NT2/D1 (cell line): ENCODE results near the gene PHACTR4.
A peak's percentile ranks its signal among the peaks of the same experiment; 100 is the strongest.

Experiments used
- DNase-seq: peaks from one replicate; pipeline ENCODE4 v3.0.0-alpha.2; 2011; ENCODE audit warnings: low read depth, low spot score
- H3K27me3 ChIP-seq: 2 replicates; pipeline ENCODE4 v1.6.0; 2011; ENCODE audit warnings: mild to moderate bottlenecking; ENCODE audit not compliant: insufficient read length, insufficient read depth
- H3K36me3 ChIP-seq: 2 replicates; pipeline ENCODE4 v1.6.1; 2011; ENCODE audit warnings: mild to moderate bottlenecking, low read length, mixed read lengths; ENCODE audit not compliant: insufficient read depth, insufficient read length
- H3K4me1 ChIP-seq: 2 replicates; pipeline ENCODE4 v1.5.1; 2011; ENCODE audit not compliant: insufficient read depth, insufficient read length
- H3K4me3 ChIP-seq: 2 replicates; pipeline ENCODE4 v1.5.1; 2011; ENCODE audit warnings: low read depth; ENCODE audit not compliant: insufficient read length
- H3K9ac ChIP-seq: 2 replicates; pipeline ENCODE4 v1.6.0; 2011; ENCODE audit warnings: low read depth; ENCODE audit not compliant: insufficient read length
- H3K9me3 ChIP-seq: 2 replicates; pipeline ENCODE4 v1.5.1; 2011; ENCODE audit warnings: mild to moderate bottlenecking, low read length; ENCODE audit not compliant: insufficient read depth
- SUZ12 ChIP-seq: IDR thresholded peaks from 2 replicates; pipeline ENCODE4 v1.6.1; 2011; ENCODE audit not compliant: insufficient read length, insufficient read depth; ENCODE audit errors: extremely low read depth
- YY1 ChIP-seq: IDR thresholded peaks from 2 replicates; pipeline ENCODE4 v1.6.1; 2011; ENCODE audit not compliant: insufficient read length, insufficient read depth
- ZNF274 ChIP-seq: IDR thresholded peaks from 2 replicates; pipeline ENCODE4 v1.6.1; 2011; ENCODE audit warnings: mild to moderate bottlenecking, low read depth, low read length

The PHACTR4 gene

GRCh38 chr1:28506907-28507246, 137.3 kb downstream of the PHACTR4 start:
- Histone ChIP-seq H3K9me3 (no peaks in the 10 kb centered on the region), H3K9ac (peak overlapping the region; percentile 95), H3K27me3 (no peaks in the 10 kb centered on the region), H3K4me3 (peak overlapping the region; percentile 85), H3K36me3 (peaks cover 55% of the 10 kb centered on the region), H3K4me1 (no peaks in the 10 kb centered on the region)
- DNase-seq, result no peak
- no peak for TF ChIP-seq SUZ12
- TF ChIP-seq ZNF274, result no peak

DNA sequence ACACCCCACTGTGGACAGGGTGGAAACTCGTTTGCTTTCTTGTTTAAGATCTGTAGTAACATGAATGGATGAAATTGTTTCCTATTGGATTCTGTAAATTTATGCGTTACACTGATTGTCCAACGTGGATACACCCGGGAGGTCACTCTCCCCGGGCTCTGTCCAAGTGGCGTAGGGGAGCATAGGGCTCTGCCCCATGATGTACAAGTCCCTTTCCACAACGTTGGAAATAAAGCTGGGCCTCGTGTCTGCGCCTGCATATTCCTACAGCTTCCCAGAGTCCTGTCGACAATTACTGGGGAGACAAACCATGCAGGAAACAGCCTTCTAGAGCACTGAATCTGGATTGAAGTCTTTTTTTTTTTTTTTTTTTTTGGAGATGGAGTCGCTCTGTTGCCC, 137.7 kb downstream of the PHACTR4 start:
- no peak for DNase-seq
- no peaks in the 10 kb centered on the region for H3K27me3 ChIP-seq

GRCh38 chr1:28507646-28508434, 138.3 kb downstream of the PHACTR4 start:
- Histone ChIP-seq H3K4me3 (peak overlapping the region; percentile 85), H3K36me3 (peaks cover 64% of the 10 kb centered on the region), H3K9me3 (no peaks in the 10 kb centered on the region), H3K27me3 (no peaks in the 10 kb centered on the region), H3K9ac (peak overlapping the region; percentile 95), H3K4me1 (no peaks in the 10 kb centered on the region)
- DNase-seq, result no peak
- TF ChIP-seq ZNF274 (no peak), YY1 (no peak), SUZ12 (no peak)

More for the DNA sequence above, 137.7 kb downstream of the PHACTR4 start:
- Histone ChIP-seq H3K4me3 (peak overlapping the region; percentile 85), H3K9ac (peak overlapping the region; percentile 95), H3K4me1 (no peaks in the 10 kb centered on the region), H3K9me3 (no peaks in the 10 kb centered on the region), H3K36me3 (peaks cover 58% of the 10 kb centered on the region)
- TF ChIP-seq ZNF274 (no peak), SUZ12 (no peak), YY1 (no peak)

DNA sequence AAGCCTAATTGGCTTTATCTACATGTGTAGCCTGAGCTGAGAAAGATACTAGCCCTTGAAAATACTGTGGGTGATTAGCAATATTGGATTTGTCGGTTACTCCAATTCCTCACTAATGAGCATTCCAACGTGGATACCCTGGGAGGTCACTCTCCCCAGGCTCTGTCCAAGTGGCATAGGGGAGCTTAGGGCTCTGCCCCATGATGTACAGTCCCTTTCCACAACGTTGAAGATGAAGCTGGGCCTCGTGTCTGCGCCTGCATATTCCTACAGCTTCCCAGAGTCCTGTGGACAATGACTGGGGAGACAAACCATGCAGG, 138.9 kb downstream of the PHACTR4 start:
- Histone ChIP-seq H3K27me3 (no peaks in the 10 kb centered on the region), H3K36me3 (peaks cover 69% of the 10 kb centered on the region), H3K9ac (peak overlapping the region; percentile 95), H3K4me1 (no peaks in the 10 kb centered on the region), H3K4me3 (peak overlapping the region; percentile 85), H3K9me3 (no peaks in the 10 kb centered on the region)
- no peak for DNase-seq
- TF ChIP-seq ZNF274 (no peak), YY1 (no peak), SUZ12 (no peak)

- DNase-seq, result no peak
- TF ChIP-seq ZNF274 (no peak), SUZ12 (no peak), YY1 (no peak)
- Histone ChIP-seq H3K27me3 (no peaks in the 10 kb centered on the region), H3K9ac (peak overlapping the region; percentile 95), H3K4me1 (no peaks in the 10 kb centered on the region), H3K36me3 (peaks cover 72% of the 10 kb centered on the region), H3K9me3 (no peaks in the 10 kb centered on the region), H3K4me3 (peak overlapping the region; percentile 1)
These were observed 140.2 kb downstream of the PHACTR4 start for GRCh38 chr1:28509705-28510272.

DNA sequence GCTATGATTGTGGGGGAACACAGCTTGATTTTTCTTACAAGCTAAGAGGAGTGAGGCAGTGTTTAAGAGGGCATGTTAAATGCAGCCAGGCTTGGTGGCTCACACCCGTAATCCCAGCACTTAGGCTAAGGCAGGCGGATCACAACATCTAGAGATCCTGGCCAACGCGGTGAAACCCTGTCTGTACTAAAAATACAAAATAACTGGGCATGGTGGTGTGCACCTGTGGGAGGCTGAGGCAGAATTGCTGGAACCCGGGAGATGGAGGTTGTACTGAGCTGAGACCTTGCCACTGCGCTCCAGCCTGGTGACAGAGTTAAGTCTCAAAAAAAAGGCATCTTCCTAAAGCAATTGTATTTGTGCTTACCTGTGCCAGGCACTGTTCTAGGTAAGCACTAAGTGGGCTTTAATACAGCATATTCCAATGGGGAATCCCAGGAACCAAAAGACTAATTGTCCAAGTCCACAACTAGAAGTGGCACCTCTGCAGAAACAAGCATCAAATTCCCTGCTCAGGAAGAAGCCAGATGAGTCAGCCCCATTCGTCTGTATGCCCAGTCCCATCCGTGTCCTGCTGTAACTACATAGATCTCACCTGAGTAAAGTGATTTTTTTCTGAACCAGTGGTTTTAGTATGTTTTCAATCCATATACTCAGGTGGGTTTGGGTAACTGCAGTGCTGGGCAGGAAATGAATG, 140.9 kb downstream of the PHACTR4 start:
- Histone ChIP-seq H3K4me1 (no peaks in the 10 kb centered on the region), H3K4me3 (no peak overlapping the region), H3K36me3 (peaks cover 72% of the 10 kb centered on the region), H3K9ac (peak overlapping the region; percentile 95), H3K9me3 (no peaks in the 10 kb centered on the region), H3K27me3 (no peaks in the 10 kb centered on the region)
- DNase-seq, result no peak
- TF ChIP-seq SUZ12 (no peak), ZNF274 (no peak), YY1 (no peak)

- no peaks in the 10 kb centered on the region for H3K4me1 ChIP-seq
- peaks cover 71% of the 10 kb centered on the region for H3K36me3 ChIP-seq
- TF ChIP-seq ZNF274 (no peak), YY1 (no peak)
- H3K9me3 ChIP-seq, result no peaks in the 10 kb centered on the region
- no peak overlapping the region for H3K9ac ChIP-seq
- H3K27me3 ChIP-seq, result no peaks in the 10 kb centered on the region
- no peak for DNase-seq
- H3K4me3 ChIP-seq, result no peak overlapping the region
These were observed 141.5 kb downstream of the PHACTR4 start for GRCh38 chr1:28510970-28511440.
